GM21717 (cell line): ENCODE results near the gene CARD11.

Source experiments
- ATAC-seq: cut with Tn5 transposase; IDR thresholded peaks from one replicate; pipeline ENCODE4 v1.9.1; 2021; ENCODE audit warnings: mild to moderate bottlenecking, moderate library complexity; ENCODE audit not compliant: unreplicated experiment

Gene CARD11

DNA sequence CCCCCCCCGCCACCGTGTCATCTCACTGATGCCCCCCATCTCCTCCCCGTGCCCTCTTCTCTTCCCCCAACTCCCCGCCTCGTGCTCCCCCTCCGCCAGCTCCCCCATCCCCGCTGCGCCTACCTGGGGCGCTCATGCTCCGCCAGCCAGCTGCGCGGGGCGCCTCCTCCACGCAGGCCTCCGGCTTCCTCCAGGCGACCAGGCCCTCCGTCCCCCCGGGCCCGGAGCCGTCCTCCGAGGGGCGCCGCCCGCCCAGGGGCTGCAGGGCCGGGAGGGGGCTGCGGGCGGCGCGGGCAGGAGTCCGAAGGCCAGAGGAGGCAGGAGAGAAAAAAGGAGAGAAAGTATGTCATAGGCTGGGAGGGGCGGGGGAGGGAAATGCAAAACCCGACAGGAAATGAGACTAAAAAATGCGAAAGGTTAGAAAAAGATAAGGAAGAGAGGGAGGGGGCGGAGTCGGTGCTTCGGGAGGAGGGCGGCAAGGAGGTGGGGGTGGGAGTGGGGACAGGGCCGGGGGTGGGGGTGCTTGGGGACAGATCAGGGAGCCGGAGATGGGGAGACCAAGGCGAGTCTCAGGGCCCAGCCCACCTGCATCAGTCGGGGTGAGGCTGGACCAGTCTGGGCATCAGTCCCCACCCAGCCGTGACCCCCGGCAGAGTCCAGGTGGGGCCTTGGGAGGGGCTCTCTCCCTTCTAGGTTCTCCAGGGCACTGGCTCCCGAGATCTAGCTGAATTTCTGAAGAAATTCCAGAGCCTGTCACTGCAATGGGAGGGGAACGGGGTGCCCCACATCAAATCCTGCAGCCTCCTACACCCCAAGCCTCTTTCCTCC is at the start of gene CARD11:
CARD11 (minus strand) TSS at position 324 of the 828 bp plus-strand sequence. CDS start 85,361 bp downstream, outside the sequence.
- peak; percentile 40 for ATAC-seq

- ATAC-seq, result peak; percentile 80
Observed at GRCh38 chr7:3092468-3092867, 48.8 kb upstream of the CARD11 start.

DNA sequence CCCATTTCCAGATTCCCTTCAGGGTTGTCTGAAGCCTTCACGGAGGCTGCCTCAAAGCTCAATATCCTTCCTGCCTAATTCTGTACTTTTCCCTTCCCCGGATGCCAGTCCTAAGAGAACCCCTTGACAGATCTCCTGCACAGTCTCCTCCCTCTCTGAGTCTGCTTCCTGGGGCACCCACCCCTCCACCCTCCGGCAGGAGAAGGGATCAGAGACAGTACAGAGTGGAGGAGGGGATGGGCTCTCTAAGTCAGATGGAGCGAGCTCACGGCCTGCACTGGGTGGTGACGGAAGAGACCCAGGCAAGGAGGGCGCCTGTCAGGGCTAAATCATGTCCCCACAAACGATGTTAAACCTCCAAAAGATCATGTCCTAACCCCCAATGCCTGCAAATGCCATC is 48.0 kb upstream of the CARD11 start:
- no peak for ATAC-seq

DNA sequence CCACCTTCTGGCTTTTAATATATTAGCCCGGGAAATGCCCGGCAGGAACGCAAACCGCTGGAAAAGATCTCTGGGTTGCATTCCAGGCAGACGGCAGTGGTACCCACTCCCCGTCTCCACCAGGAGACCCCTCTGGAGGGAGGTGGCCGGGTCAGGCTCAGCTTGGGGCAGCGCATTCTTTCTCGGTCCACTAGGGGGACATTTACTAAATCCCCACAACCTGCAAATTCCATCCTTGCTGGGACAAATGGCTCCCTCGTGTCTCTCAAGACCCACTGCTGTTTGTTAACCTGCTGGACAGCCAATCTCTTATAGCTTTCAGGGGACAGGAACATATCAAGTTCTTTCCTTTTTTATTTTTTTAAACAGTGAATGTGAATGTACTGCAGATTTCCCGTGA is 45.8 kb upstream of the CARD11 start:
- no peak for ATAC-seq

DNA sequence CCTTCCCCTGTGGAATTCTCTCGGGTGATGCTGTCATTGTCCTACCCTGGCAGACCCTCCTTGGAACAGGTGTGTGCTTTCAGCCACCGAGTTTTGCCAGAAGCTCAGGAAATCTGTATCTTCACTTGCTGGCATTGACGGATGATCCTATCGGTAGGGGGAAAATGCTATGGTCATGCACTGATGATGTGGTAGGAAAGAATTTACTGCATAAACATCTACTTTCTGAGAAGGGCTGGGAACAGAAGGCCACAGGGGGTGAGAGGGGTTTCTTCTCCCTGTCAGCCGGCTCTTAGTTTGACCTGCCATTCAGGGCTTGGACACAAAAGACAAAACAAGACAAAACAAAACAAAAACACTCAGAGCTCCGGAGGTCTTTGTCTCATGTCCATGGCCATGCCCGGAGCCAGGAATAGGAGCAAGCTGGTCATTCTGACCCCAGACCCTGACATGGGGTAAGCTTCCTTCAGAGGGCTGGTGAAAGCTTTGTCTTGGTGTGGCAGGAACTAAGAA is 43.6 kb upstream of the CARD11 start:
- ATAC-seq, result no peak

GRCh38 chr7:3083350-3083749 is 39.7 kb upstream of the CARD11 start:
- ATAC-seq, result no peak

DNA sequence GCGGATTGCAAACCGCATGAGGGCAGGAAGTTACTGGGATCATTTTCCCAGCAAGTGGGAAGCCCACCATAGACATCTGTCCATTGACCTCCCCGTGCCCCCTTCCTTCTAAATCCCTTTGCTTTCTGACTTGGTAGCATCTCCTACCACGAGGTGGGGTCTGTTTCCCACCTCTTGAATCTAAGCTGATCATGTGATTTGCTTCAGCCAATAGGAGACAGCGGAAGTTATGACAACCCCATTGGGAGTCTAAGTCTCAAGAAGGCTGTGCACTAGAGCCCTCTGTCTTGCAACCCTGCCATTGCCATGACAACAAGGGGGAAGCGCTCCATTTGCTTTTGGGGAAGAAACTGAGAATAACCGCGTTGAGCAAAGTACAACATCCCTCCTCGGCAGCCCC is 39.2 kb upstream of the CARD11 start:
- no peak for ATAC-seq

DNA sequence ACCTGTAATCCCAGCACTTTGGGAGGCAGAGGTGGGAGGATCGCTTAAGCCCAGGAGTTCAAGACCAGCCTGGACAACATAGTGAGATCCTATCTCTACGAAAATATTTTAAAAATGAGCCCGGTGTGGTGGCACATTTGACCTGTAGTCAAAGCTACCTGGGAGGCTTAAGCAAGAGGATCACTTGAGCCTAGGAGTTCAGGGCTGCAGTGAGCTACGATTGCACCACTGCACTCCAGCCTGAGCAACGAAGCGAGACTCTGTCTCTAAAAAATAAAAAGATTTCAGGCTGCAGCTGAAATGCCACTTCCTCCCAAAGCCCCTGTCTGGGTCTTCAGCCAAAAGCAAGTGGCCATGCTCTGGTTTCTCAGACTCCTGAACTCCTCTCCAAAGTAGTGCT is 38.7 kb upstream of the CARD11 start:
- no peak for ATAC-seq

DNA sequence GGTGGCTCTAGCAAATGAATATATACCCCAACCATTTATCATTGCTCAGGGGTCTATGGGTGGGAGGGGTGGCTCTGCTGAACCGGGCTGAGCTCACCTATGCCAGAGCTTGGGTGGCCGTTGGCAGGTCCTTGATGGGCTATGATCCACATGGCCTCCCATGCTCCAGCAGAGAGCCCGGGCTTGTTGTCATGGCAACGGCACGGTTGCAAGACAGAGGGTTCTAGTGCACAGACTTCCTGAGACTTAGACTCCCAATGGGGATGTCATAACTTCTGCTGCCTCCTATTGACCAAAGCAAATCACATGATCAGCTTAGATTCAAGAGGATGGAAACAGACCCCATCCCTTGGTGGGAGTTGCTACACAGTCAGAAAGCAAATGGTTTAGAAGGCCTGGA is 36.4 kb upstream of the CARD11 start:
- no peak for ATAC-seq

GRCh38 chr7:3078514-3078913 is 34.8 kb upstream of the CARD11 start:
- no peak for ATAC-seq

DNA sequence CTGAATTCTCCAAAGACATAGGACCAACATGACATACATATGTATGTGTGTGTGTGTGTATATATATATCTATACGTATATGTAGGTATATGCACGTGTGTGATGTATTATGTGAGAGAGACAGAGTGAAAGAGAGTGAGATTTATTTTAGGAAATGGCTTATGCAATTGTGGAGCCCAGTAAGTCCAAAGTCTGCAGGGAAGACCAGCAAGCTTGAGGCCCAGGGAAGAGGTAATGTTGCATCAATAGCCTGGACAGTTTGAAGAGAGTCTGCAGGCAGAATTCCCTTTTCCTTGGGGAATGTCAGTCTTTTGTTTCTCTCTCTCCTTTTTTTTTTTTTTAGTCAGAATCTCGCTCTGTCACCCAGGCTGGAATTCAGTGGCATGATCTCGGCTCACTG is 33.0 kb upstream of the CARD11 start:
- no peak for ATAC-seq

DNA sequence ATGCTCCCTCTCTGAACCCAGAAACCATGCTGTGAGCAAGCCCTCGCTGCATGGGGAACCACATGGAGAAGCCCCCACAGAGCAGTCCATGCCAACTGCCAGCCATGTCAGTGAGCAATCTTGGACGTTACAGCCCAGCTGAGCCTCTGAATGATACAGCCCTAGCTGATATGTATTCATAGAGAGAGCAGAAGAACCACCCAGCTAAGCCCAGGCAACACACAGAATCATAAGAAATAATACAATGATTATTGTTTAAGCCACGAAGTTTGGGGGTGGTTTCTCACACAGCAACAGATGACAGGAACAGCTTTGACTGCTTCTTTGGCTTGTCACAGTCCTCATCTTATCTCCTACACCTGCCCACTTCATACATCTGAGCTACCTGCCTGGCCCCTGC is 32.5 kb upstream of the CARD11 start:
- ATAC-seq, result no peak

DNA sequence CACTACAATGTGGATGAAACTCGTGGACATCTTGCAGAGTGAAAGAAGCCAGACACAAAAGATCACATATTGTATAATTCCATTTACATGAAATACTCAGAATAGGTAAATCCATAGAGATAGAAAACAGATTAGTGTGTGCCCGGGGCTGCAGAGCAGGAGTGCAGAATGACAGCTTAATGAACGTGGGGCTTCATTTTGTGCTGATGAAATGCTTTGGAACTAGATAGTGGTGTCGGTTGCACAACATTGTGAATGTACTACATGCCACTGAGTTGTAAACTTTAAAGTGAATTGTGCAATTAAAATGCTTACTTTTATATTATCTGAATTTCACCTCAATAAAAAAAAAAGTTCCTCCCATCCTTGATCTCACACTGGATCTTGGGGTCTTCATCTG is 31.8 kb upstream of the CARD11 start:
- ATAC-seq, result no peak

DNA sequence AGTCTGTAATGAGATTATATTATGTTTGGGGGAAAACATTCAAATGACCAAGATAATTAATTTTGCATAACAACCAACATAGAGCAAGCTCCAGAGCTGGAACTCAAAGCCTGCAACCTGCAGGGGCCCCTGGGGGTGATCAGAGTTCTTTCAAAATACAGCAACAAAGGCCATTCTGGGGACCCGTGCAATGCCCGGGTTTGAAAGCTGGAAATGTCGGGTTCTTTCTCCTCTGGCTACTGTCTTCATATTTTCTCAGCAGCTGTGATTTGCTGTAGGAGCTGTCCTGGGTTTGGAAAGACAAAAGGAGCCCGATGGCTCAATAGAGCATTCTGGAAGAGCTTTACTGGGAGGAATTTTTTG is 30.8 kb upstream of the CARD11 start:
- no peak for ATAC-seq

GRCh38 chr7:3073763-3074458 is 30.2 kb upstream of the CARD11 start:
- ATAC-seq, result no peak

GRCh38 chr7:3070908-3071307 is 27.2 kb upstream of the CARD11 start:
- no peak for ATAC-seq

DNA sequence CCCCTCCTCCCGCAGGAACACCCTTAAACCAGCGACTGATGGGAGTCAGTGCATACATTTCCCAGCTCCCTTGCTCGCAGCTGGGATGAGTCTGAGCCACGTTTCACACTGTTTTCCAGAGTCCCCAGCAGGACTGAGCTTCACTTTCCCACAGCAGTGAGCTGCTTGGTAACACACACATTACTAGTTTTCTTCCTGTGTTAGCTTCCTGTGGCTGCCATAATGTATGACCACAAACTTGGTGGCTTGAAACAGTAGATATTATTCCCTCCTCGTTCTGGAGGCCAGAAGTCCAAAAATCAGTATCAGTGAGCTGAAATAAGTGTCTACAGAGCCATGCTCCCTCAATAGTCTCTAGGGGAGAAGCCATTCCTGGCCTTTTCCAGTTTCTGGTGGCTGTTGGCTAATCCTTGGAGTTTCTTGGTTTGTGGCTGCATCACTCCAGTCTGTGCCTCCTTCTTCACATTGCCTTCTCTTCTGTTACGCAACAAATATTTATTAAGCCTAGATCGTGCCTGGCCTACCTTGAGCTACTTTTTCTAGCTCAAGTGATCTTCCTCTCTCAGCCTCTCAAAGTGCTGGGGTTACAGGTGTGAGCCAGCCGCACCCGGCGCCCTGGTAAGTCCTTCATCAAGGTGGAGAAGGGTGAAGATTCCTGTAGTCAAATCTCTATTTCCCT is 26.2 kb upstream of the CARD11 start:
- ATAC-seq, result no peak

GRCh38 chr7:3068530-3068929 is 24.9 kb upstream of the CARD11 start:
- ATAC-seq, result no peak

DNA sequence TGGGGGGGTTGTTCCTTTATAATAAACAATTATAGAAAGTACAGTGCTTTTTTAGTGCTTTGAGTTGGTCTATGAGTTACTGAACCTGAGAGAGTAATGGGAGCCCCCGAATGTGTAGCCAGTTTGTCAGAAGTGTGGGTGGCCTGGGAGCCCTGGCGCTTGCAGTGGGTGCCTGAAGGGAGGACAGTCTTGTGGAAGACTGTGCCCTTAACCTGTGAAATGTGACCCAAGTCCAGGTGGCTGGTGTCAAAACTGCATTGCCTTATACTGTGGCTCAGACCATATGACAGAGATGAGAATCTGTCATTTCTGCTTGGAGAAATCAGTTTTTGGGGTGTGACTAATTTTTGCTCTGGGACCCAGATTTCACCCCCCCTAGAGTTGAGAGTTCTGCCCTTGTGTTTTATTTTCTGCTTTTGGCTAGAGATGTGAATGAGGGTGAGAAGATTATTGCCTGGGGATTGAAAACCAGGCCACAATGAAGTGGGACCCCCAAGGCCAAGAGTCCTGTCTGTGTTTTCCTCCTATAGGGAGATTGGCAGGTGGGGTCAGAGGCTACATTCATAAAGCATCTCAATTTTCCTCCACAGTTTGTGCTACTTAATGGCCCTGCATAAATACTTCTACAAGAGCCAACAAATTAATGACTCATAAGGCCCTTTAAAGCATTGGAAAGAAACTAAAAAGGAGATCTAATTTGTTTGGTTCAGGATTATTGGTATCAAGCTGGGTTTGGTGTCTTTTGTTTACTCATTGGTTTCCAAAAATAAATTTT is 24.1 kb upstream of the CARD11 start:
- no peak for ATAC-seq

DNA sequence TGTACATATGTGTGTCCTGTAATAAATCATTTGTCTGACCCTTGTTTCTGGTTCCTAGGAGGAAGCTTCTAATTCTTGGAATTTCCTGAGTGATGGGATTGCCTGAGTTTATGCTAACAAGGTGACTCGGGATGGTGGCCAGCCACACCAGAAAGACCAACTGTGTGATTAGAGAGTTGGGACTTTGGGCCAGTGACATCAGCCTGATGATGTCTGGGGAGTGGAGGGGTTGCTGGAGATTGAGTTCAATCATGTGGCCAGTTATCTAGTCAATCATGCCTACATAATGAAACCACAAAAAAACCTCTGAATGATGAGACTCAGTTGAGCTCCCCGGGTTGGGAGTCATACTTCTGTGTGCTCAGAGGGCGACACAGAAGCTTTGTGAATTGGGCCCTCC is 23.5 kb upstream of the CARD11 start:
- no peak for ATAC-seq

GRCh38 chr7:3066506-3066905 is 22.8 kb upstream of the CARD11 start:
- ATAC-seq, result no peak
